GM12865 (cell line): ENCODE results near the gene ALKBH6.

Source experiments
- DNase-seq: peaks from one replicate; pipeline ENCODE4 v3.0.0; 2010; ENCODE audit warnings: low read depth
- H3K4me3 ChIP-seq: 2 replicates; pipeline ENCODE4 v1.5.1; 2011; ENCODE audit warnings: mild to moderate bottlenecking, low read depth, low read length, control low read depth
- TF ChIP-seq, protein P1 (sequence below): IDR thresholded peaks from 2 replicates; pipeline ENCODE4 v1.5.1; 2011; ENCODE audit warnings: low read length, control low read depth, low read depth, inconsistent platforms; ENCODE audit not compliant: insufficient read depth; ENCODE audit errors: missing control alignments

ALKBH6 gene

DNA sequence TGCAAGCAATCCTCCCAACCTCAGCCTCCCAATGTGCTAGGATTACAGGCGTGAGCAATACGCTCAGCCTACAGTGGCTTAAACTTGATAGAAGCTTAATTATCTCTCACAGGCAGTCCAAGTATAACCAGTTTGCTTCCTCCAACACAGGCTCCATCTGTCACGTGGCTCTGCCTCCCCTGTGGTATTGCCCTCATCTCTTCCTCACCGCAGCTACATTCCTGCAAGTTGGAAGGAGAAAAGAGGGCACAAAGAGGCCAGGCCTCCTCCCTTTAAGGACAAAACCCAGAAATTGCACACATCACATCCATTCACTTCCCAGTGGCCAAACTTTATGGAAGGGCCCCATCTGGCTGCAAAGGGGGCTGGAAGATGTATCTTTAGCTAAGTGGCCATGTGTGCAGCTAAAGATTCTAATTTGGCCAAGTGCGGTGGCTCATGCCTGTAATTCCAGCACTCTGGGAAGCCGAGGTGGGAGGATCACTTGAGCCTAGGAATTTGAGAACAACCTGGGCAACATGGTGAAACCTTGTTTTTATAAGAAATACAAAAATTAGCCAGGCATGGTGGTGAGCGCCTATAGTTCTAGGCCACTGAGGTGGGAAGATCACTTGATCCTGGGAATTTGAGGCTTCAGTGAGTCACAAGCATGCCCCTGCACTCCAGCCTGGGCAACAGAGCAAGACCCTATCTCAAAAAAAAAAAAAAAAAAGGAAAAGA is 22.1 kb downstream of the ALKBH6 start:
- TF ChIP-seq, protein P1, sequence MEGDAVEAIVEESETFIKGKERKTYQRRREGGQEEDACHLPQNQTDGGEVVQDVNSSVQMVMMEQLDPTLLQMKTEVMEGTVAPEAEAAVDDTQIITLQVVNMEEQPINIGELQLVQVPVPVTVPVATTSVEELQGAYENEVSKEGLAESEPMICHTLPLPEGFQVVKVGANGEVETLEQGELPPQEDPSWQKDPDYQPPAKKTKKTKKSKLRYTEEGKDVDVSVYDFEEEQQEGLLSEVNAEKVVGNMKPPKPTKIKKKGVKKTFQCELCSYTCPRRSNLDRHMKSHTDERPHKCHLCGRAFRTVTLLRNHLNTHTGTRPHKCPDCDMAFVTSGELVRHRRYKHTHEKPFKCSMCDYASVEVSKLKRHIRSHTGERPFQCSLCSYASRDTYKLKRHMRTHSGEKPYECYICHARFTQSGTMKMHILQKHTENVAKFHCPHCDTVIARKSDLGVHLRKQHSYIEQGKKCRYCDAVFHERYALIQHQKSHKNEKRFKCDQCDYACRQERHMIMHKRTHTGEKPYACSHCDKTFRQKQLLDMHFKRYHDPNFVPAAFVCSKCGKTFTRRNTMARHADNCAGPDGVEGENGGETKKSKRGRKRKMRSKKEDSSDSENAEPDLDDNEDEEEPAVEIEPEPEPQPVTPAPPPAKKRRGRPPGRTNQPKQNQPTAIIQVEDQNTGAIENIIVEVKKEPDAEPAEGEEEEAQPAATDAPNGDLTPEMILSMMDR = no peak
- no peak for DNase-seq

DNA sequence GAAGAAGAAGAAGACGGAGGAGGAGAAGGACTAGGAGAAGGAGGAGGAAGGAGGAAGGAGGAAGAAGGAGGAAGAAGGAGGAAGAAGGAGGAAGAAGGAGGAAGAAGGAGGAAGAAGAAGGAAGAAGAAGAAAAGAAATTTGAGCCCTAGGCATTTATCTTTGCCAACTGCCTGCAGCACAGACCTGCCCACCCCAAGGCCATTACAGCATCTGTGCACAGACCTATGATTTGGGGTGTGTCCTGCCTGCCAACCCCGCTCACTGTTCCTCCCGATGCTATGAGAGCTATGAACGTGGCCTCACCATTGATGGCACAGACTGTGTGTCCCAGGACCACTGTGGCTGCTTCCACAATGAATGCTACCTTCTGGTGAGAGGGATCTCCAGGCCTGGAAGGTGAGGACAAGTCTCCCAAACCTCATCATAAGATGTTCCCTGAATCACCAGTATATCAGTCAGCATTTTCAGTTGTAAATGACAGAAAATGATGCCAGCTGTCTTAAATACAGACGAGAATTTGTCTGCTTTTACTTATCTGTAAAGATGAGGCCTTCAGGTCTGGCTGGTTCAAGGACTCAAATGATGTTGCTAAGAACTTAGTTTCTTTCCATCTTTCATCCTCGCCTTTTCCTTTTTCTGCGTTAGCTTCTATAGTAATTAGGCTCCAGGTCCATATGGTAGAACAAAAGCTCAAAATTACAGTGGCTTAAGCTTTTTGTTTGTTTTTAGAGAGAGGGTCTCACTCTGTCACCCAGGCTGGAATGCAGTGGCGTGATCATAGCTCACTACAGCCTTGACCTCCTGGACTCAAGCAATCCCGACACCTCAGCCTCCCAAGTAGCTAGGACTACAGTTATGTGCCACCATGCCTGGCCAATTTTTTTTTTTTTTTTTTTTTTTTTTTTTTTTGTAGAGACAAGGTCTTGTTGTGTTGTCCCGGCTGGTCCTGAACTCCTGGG is 23.0 kb downstream of the ALKBH6 start:
- TF ChIP-seq, protein P1 = no peak
- no peak for DNase-seq
- H3K4me3 ChIP-seq = no peak overlapping the region

More for the DNA sequence above, 22.1 kb downstream of the ALKBH6 start:
- H3K4me3 ChIP-seq = no peak overlapping the region

DNA sequence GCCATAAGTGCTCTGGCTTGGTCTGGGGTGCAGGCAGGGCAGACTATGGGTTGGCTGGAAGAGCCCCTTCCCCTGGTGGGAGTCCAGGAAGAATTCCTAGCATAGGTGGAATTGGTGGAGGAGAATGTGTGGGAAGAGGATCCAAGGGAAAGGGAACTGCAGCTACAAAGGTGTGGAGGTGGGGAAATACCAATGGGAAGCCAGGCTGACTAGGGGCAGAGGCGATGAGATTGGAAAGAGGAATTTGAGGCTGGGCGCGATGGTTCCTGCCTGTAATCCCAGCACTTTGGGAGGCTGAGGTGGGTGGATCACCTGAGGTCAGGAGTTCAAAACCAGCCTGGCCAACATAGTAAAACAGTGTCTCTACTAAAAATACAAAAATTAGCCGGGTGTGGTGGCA is 23.9 kb downstream of the ALKBH6 start:
- no peak for DNase-seq
- no peak overlapping the region for H3K4me3 ChIP-seq
- TF ChIP-seq, protein P1 = no peak

DNA sequence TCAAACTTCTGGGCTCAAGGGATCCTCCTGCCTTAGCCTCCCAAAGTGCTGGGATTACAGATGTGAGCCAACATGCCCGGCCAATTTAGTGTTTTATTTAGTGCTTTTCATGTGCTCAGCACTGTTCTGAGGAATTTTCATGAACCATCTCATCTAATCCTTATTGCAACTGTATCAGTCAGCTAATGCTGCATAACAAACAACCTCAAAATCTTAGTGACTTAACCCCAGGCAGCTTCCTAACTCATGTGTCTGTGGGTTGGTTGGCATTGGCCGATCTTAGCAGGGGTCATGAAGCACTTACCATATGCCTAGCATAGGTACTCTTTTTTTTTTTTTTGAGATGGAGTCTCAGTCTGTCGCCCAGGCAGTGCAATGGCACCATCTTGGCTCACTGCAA is 25.2 kb downstream of the ALKBH6 start:
- TF ChIP-seq, protein P1 = no peak
- H3K4me3 ChIP-seq = no peak overlapping the region
- DNase-seq = no peak

DNA sequence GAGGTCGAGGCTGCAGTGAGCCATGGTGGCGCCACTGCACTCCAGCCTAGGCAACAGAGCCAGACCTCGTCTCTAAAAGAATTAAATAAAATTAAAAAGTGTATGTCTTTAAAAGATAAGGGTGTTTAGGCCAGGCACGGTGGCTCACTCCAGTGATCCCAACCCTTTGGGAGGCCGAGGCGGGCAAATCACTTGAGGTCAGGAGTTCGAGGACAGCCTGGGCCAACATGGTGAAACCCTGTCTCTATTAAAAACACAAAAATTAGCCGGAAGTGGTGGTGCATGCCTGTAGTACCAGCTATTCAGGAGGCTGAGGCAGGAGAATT is 26.5 kb downstream of the ALKBH6 start:
- TF ChIP-seq, protein P1 = no peak
- DNase-seq = no peak

DNA sequence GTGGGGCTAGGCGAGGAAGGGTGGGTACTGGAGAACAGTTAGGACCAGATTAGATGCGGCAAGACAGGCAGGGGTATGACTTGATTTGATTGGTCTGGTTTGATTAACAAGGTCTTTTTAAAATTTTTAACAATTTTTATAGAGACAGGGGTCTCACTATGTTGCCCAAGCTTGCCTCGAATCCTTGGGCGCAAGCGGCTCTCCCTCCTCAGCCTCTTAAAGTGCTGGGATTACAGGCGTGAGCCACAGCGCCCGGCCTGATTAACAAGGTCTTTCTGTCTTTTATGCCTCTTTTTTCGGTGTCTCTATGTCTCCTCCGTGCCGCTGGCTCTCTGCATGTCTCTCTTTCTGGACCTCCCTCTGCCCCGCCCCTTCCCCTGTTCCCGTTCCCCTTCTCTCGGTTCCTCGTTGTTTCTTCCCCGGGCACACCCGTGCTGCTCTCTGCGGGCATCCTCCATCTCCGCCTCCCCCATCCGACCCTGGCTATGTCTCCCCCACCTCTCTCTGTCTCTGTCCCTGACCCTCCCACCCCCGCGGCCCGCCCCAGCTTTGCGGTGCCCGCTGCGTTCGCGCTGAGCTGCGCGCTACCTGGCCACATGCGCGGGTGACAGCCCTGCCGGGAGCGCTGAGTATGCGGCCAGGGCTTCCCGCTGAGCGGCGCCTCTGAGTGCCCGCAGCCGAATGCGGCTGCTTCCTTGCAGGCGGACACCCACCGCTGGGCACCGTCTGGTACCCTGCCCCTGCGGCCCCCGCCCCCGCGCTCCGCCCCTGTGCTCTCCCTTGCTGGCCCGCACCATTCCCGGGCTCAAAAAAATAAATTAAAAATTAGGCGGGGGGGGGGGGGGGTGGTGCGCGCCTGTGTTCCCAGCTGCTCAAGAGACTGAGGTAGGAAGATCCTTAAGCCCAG is 27.1 kb downstream of the ALKBH6 start:
- no peak for DNase-seq
- TF ChIP-seq, protein P1 = no peak

More for the DNA sequence above, 26.5 kb downstream of the ALKBH6 start:
- H3K4me3 ChIP-seq = no peak overlapping the region

More for the DNA sequence above, 27.1 kb downstream of the ALKBH6 start:
- H3K4me3 ChIP-seq = peak overlapping the region; percentile 25; the same call in 1 of the 2 replicates
